Posterior vena cava (tissue), 2 donors: Measurements from ENCODE around the gene PRKAG2. TPM values are rescaled to one million over a fixed set of nuclear protein-coding genes. Genes with fewer than 3 reads are reported as not detected.
"Not testable (repeated sequence)": the region's sequence is repeated elsewhere in the genome, so short reads cannot be mapped to it uniquely, and the experiment has no call there.

ENCODE experiments used
- DNase-seq: peaks from one replicate; pipeline ENCODE4 v3.0.0-alpha.2; 2020; ENCODE audit warnings: low spot score
- intact Hi-C, 2 donors: fragments of 100-400 bp; cut with DNase I; formaldehyde crosslinking; loops; one replicate each; pipeline versions ENCODE4 v1.14.1 to v1.14.2; 2022 to 2023
- total RNA-seq, 2 donors: library from RNA; stranded (reverse); fragmentation: NEBNext Ultra II Directional; extraction: Animal tissue kit (Norgen Biotek cat#: 25700); gene quantifications; one replicate each; pipeline ENCODE4 v1.2.1, GENCODE V29; 2021
- donor health status: DM: yes; HTN: yes; CAD: no.
- donor health status: DM: yes; HTN: yes; CAD: no.

PRKAG2 gene
- total RNA-seq, 2 donors from 2014 or later, result 91.8 to 94.2 TPM

GRCh38 chr7:151755131-151755801 lies 121.6 kb downstream of the PRKAG2 start:
- no peak for DNase-seq
- intact Hi-C loops, result loop anchor here (5.0 to 10.0 kb wide), 3 partner anchors 183 to 388 kb away; no protein-coding TSS in a partner anchor

DNA sequence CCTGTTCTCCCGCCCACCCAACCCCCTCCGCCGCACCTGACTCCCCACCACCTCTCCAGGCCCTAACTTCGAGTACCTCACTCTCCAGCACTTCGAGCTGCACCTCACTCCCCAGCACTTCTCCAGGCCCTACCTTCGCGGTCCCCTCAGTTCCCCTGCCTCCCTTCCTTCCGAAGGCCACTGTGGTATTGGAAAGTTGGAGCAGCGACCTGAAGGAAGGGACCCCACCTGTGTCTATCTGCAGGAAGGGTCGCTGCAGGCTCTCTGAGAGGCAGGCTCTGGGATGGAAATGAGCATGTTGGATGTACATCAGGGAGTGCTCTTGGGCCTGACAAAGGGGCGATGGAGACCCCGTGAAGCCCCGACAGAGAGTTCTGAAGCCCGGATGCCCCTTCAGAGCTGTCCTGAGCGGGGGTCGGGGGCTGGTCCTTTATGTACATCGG lies 122.2 kb downstream of the PRKAG2 start:
- DNase-seq, result no peak
- intact Hi-C loops, result loop anchor here (5.0 to 10.0 kb wide), 3 partner anchors 182 to 387 kb away; no protein-coding TSS in a partner anchor

DNA sequence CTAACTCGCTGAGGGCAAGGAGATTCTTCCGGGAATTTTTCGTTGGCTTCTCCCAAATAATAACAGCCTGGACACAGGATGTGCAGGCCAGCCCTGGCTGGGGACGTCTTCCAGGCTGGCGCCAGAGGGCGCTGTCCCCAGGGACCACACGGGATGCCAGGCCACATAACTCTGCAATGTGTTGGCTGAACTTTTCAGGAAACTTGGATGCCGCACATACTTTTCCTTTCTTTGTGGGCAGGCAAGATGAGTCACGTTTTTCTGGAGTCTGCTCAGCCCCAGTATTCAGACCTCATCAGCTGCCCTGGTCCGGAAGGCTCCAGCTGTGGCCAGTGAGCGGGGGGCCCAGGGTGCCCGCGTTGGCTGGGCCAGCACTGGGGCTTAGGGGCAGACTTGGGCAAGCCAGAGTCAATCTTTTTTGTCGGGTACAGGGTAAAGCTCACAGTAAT lies 122.7 kb downstream of the PRKAG2 start:
- peak; percentile 95 for DNase-seq
- intact Hi-C loops, result loop anchor here in 1 of 2 donors (10.0 kb wide), 1 partner anchor 289 kb away; no protein-coding TSS in a partner anchor

GRCh38 chr7:151752816-151753595 lies 123.9 kb downstream of the PRKAG2 start:
- intact Hi-C loops, result loop anchor here in 1 of 2 donors (10.0 kb wide), 1 partner anchor 288 kb away; no protein-coding TSS in a partner anchor
- DNase-seq, result no peak

GRCh38 chr7:151752037-151752436 lies 124.9 kb downstream of the PRKAG2 start:
- DNase-seq, result no peak
- intact Hi-C loops, result loop anchor here in 1 of 2 donors (10.0 kb wide), 1 partner anchor 287 kb away; no protein-coding TSS in a partner anchor

- intact Hi-C loops, result no loop called here
Observed at GRCh38 chr7:151748733-151749132, 128.2 kb downstream of the PRKAG2 start.

GRCh38 chr7:151748021-151748420 lies 128.9 kb downstream of the PRKAG2 start:
- DNase-seq, intact Hi-C loops: not testable (repeated sequence)

More at GRCh38 chr7:151748733-151749132, 128.2 kb downstream of the PRKAG2 start:
- DNase-seq, result no peak

- intact Hi-C loops, result no loop called here
- no peak for DNase-seq
Observed at GRCh38 chr7:151745706-151746105, 131.2 kb downstream of the PRKAG2 start.

GRCh38 chr7:151744656-151745638 lies 132.0 kb downstream of the PRKAG2 start:
- intact Hi-C loops, result loop anchor here in 1 of 2 donors (5.0 kb wide), 1 partner anchor 118 kb away; no protein-coding TSS in a partner anchor
- peak; percentile 89 for DNase-seq

DNA sequence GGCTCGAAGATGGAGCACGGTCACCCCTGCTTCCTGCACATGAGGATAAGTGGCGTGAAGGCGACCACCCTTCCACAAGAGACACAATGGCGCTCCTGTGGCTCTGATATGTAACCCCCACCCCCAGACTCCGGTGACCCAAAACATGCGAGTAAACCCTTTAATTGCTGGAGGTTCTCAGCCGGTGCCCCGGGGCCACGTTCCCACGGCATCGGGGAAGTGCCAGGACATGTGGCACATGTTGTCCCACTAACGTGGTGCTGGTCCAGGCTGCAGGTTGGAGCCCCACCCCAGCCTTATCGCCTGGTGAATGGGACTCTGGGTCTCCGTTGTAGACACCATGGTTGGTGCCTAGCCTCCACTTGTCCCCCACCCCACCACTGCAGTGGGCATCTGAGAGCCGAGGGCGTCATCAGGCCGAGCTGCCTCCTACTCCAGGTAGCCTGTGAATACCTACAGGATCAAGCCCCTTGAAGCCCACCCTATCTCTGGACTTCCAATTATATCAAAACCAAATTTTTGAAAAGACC lies 132.8 kb downstream of the PRKAG2 start:
- intact Hi-C loops, result loop anchor here in 1 of 2 donors (5.0 kb wide), 1 partner anchor 117 kb away; no protein-coding TSS in a partner anchor
- no peak for DNase-seq

GRCh38 chr7:151743481-151743983 lies 133.4 kb downstream of the PRKAG2 start:
- intact Hi-C loops, result loop anchor here in 1 of 2 donors (5.0 kb wide), 1 partner anchor 116 kb away; no protein-coding TSS in a partner anchor
- DNase-seq, result no peak

GRCh38 chr7:151742713-151743480 lies 134.0 kb downstream of the PRKAG2 start:
- intact Hi-C loops, result loop anchor here in 1 of 2 donors (5.0 kb wide), 1 partner anchor 116 kb away; no protein-coding TSS in a partner anchor
- no peak for DNase-seq

GRCh38 chr7:151741585-151741984 lies 135.3 kb downstream of the PRKAG2 start:
- no peak for DNase-seq

GRCh38 chr7:151740081-151740851 lies 136.6 kb downstream of the PRKAG2 start:
- intact Hi-C loops, result loop anchor here in 1 of 2 donors (5.0 kb wide), 1 partner anchor 113 kb away; no protein-coding TSS in a partner anchor

More at GRCh38 chr7:151741585-151741984, 135.3 kb downstream of the PRKAG2 start:
- intact Hi-C loops, result loop anchor here in 1 of 2 donors (5.0 kb wide), 1 partner anchor 114 kb away; no protein-coding TSS in a partner anchor

DNA sequence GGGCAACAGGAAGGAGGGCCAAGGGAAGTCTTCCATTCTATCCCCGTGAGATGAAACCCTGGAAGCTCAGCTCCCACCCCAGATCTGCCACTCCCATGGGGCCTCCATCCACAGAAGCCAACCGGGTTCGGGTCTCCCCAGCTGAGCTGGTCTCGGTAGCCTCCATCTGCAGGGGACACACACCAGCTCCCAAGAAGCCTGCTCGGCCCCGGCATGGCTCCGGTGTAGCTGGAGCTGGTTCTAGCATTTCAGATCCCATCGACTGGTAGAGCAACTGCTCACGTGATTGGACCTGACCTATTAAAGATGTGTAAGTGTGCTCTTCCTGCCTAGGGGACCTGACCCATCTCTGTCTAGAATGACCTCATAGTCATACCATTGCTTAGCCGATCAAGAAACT lies 138.0 kb downstream of the PRKAG2 start:
- intact Hi-C loops, result no loop called here
- DNase-seq, result no peak

More at GRCh38 chr7:151740081-151740851, 136.6 kb downstream of the PRKAG2 start:
- DNase-seq, result no peak

- intact Hi-C loops, result no loop called here
- peak; percentile 92 for DNase-seq
Observed at GRCh38 chr7:151736403-151736909, 140.5 kb downstream of the PRKAG2 start.
